Measurements from ENCODE around the gene YAF2.

Gene YAF2

GRCh38 chr12:42267413-42268190 is 29.6 kb upstream of the YAF2 start:
- no peak for TF ChIP-seq CTCF (conservative IDR thresholded peaks at IDR 0.05)
- H3K27ac ChIP-seq = no peak overlapping the region

- TF ChIP-seq CTCF (conservative IDR thresholded peaks at IDR 0.05) = no peak
Observed at GRCh38 chr12:42266579-42267230, 28.7 kb upstream of the YAF2 start.

GRCh38 chr12:42262271-42262670 is 24.2 kb upstream of the YAF2 start:
- TF ChIP-seq CTCF (conservative IDR thresholded peaks at IDR 0.05) = no peak
- no peak overlapping the region for H3K27ac ChIP-seq

More at GRCh38 chr12:42266579-42267230, 28.7 kb upstream of the YAF2 start:
- no peak overlapping the region for H3K27ac ChIP-seq

- H3K27ac ChIP-seq = no peak overlapping the region
- no peak for TF ChIP-seq CTCF (conservative IDR thresholded peaks at IDR 0.05)
Observed at GRCh38 chr12:42261708-42262107, 23.7 kb upstream of the YAF2 start.

GRCh38 chr12:42260518-42260917 is 22.5 kb upstream of the YAF2 start:
- H3K27ac ChIP-seq = no peak overlapping the region
- no peak for TF ChIP-seq CTCF (conservative IDR thresholded peaks at IDR 0.05)

GRCh38 chr12:42259699-42260098 is 21.7 kb upstream of the YAF2 start:
- TF ChIP-seq CTCF (conservative IDR thresholded peaks at IDR 0.05) = no peak

GRCh38 chr12:42255866-42256261 is 17.8 kb upstream of the YAF2 start:
- TF ChIP-seq CTCF (conservative IDR thresholded peaks at IDR 0.05) = no peak
- no peak overlapping the region for H3K27ac ChIP-seq

More at GRCh38 chr12:42259699-42260098, 21.7 kb upstream of the YAF2 start:
- H3K27ac ChIP-seq = no peak overlapping the region

Measured in VCaP (cell line).